Posterior vena cava (tissue), 2 donors: ENCODE results near the gene TNRC6B. TPM values are rescaled to one million over a fixed set of nuclear protein-coding genes. Genes with fewer than 3 reads are reported as not detected.

Source experiments
- DNase-seq: peaks from one replicate; pipeline ENCODE4 v3.0.0-alpha.2; 2020; ENCODE audit warnings: low spot score
- intact Hi-C, 2 donors: fragments of 100-400 bp; cut with DNase I; formaldehyde crosslinking; loops; one replicate each; pipeline versions ENCODE4 v1.14.1 to v1.14.2; 2022 to 2023
- total RNA-seq, 2 donors: library from RNA; stranded (reverse); fragmentation: NEBNext Ultra II Directional; extraction: Animal tissue kit (Norgen Biotek cat#: 25700); gene quantifications; one replicate each; pipeline ENCODE4 v1.2.1, GENCODE V29; 2021
- donor health status: DM: yes; HTN: yes; CAD: no.
- donor health status: DM: yes; HTN: yes; CAD: no.

TNRC6B gene
- total RNA-seq, 2 donors from 2014 or later, result 44.3 to 44.9 TPM

DNA sequence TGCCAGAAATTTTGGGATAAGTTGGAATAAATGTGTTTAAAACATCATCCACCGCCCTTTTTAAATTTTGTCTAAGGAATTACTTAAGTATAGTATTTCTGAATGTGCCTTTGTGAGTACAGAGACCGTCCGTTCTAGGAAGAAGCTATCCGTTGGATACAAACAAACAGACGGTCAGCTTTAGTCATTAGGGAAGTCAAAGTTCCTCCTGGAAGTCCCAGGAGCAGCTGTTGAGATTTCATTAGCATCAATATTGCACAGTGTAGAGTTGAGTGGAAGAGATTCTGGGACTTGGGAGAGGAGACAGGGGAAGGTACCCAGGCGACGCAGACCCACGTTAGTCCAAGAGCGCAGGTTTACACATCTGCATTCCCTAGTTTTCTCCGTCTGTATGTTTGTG, 152.9 kb downstream of the TNRC6B start:
- intact Hi-C loops, result loop anchor here in 1 of 2 donors (10.0 kb wide), 1 partner anchor 46 kb away; no protein-coding TSS in a partner anchor
- DNase-seq, result no peak

DNA sequence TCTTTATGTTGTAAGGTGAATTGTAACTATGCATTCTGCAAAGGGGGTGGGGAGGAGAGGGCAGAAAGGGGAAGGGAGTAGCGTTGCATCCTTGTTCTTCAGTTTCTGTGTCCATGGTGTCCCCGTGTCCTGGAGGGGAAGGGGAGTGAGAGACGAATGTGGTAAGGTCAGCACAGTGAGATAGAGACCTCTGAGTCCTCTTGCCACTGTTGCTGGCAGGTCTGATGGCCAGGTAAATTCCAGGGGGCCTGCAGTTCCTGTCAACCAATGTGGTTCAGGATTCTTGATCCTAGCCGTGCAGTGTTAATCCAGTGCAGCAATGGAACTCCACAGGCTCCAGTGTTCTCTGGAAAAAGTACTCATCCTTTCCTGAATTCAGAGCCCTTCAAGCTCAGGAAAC, 154.0 kb downstream of the TNRC6B start:
- DNase-seq, result no peak
- intact Hi-C loops, result loop anchor here in 1 of 2 donors (10.0 kb wide), 1 partner anchor 47 kb away; no protein-coding TSS in a partner anchor

DNA sequence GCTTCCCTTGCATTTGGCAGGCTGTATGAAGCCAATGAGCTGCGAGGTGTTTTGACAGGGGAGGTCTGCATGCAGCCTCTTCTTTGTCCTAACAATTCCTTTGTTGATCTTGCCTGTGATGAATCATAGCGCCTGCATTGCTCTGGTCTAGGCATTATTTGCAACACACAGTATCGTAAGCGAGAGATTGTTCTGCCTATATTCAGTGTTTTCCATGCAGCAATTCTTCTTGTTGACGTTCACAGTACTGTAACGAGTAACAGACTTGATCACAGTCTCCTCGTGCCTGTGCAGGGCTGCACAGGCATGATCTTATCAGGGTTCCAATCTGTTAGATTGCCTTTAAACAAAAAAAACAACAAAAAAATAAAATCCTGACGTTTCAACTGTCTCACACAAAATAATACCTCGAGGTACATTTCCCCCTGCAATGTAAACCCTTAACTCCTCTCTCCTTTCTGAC, 154.6 kb downstream of the TNRC6B start:
- intact Hi-C loops, result loop anchor here in 1 of 2 donors (10.0 kb wide), 1 partner anchor 48 kb away; no protein-coding TSS in a partner anchor
- no peak for DNase-seq

DNA sequence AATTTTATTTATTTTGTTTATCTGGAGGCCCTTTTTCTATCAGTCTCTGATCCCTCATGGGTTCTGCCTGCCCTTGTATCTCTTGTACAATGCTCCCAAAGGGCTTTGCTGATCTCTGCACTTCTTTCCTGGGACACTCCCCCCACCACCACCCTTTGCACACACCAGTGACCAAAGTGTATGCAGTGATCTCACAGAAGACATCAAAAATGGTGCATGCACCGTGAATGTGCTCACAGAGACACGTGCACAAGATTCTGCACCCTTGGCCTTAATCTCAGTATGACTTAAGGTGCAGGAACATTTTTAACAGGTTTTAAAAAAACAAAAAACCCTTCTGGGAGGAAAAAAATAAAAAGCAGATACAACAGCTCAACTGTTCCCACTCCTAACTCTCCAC, 156.3 kb downstream of the TNRC6B start:
- no peak for DNase-seq
- intact Hi-C loops, result loop anchor here in 1 of 2 donors (10.0 kb wide), 1 partner anchor 49 kb away; no protein-coding TSS in a partner anchor

DNA sequence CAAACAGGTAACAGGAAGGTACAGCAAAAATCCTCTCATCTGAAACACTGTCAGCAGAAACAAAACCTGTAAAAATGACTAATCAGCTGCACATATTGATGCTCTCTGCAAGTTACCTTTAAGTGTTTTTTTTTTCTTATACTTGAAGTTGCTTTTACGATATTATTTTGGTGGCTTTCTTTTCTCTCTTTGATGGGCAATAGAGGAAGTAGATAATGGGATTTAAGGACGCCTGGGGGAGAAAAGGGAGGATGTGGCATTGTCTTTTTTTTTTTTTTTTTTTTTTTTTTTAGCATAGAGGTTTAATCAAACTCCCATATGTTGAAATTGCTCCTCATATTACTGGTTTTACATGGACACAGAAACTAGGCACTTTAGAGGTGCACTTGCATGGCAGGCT, 157.2 kb downstream of the TNRC6B start:
- intact Hi-C loops, result loop anchor here in 1 of 2 donors (10.0 kb wide), 1 partner anchor 50 kb away; no protein-coding TSS in a partner anchor
- DNase-seq, result no peak

DNA sequence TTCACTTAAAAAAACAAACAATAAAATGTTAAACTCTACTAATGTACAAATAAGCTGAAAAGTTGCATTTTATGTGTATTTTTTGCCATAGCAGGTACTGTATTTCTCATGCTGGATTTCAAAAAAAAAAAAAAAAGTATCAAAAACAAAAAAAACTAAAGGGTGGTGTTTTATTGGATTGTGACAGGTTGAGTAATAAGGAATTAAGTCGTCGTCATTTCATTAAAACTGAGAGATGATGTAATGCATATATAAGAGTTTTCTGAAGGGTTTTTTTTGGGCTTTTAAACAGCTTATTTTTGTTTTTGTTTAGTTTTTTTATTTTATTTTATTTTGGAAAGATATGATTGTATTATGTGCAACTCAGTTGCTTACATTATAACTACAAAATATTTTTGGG, 157.6 kb downstream of the TNRC6B start:
- no peak for DNase-seq
- intact Hi-C loops, result loop anchor here in 1 of 2 donors (10.0 kb wide), 1 partner anchor 51 kb away; no protein-coding TSS in a partner anchor

DNA sequence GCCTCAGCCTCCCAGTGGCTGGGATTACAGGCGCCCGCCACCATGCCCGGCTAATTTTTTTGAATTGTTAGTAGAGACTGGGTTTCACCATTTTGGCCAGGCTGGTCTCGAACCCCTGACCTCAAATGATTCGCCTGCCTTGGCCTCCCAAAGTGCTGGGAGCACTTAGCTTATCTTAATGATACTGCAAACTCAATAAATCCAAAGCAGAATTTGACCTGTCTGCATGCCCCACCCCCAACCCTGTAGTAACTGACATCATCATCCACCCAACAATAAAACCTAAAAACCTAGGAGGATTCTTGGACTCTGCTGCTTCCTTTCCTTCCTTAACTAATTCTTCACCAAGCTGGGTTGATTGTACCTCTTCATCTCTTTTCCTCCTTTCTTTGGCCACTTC, 162.3 kb downstream of the TNRC6B start:
- intact Hi-C loops, result loop anchor here (10.0 kb wide), 2 partner anchors 295 to 785 kb away; no protein-coding TSS in a partner anchor
- no peak for DNase-seq

DNA sequence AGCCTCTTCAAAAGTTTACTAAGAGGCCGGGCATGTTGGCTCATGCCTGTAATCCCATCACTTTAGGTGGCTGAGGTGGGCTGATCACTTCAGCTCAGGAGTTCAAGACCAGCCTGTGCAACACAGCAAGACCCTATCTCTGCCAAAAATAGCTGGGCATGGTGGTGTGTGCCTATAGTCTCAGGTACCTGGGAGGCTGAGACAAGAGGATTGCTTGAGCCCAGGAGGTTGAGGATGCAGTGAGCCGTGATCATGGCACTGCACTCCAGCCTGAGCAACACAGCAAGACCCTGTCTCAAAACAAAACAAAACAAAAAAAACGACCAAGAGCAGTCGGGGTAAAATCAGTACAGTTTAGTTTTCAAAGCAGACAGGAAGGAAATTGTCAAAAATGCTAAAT, 163.9 kb downstream of the TNRC6B start:
- no peak for DNase-seq
- intact Hi-C loops, result loop anchor here (10.0 kb wide), 2 partner anchors 297 to 787 kb away; no protein-coding TSS in a partner anchor

DNA sequence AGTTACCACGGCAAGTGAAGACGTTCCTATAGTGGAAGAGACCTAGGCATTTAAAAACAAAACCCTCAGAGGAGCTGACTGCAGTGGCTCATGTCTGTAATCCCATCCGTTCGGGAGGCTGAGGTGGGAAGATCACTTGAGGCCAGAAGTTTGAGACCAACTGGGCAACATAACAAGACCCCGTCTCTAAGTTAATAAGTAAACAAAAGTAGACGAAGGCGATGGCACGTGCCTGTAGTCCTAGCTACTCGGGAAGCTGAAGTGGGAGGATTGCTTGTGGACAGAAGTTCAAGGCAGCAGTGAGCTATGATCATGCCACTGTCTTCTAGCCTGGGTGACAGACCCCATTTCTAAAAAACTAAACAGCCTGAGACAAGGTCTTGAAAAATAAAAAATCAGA, 164.8 kb downstream of the TNRC6B start:
- intact Hi-C loops, result loop anchor here (10.0 kb wide), 2 partner anchors 298 to 788 kb away; no protein-coding TSS in a partner anchor
- DNase-seq, result no peak

DNA sequence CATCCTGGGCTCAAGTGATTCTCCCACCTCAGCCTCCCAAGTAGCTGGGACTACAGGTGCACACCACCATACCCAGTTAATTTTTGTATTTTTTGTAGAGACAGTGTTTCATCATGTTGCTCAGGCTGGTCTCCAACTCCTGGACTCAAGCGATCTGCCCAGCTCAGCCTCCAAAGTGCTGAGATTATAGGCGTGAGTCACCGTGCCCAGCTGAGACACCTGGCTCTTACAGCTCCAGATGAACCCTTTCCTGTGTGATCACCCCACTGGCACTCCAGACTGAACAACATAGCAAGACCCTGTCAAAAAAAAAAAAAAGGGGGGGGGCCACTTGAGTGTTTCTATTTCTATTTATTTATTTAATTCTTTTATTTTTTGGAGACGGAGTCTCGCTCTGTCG, 167.5 kb downstream of the TNRC6B start:
- no peak for DNase-seq

DNA sequence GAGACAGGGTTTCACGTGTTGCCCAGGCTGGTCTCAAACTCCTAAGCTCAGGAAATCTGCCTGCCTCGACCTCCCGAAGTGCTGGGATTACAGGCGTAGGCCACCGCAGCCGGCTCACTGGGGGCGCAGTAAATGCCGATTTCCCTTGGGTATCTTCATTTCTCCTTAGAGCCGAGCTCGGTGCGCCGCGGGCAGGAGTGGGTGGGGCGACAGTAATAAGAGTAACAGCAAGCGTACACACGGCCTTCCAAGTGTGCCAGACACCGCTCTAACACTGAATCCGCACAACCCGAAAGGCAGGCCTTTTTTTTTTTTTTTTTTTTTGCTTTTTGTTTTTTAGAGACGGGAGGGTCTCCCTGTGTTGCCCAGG, 168.1 kb downstream of the TNRC6B start:
- intact Hi-C loops, result loop anchor here (10.0 kb wide), 2 partner anchors 301 to 791 kb away; no protein-coding TSS in a partner anchor
- DNase-seq, result no peak

More for the DNA sequence above, 167.5 kb downstream of the TNRC6B start:
- intact Hi-C loops, result loop anchor here (10.0 kb wide), 2 partner anchors 300 to 790 kb away; no protein-coding TSS in a partner anchor

DNA sequence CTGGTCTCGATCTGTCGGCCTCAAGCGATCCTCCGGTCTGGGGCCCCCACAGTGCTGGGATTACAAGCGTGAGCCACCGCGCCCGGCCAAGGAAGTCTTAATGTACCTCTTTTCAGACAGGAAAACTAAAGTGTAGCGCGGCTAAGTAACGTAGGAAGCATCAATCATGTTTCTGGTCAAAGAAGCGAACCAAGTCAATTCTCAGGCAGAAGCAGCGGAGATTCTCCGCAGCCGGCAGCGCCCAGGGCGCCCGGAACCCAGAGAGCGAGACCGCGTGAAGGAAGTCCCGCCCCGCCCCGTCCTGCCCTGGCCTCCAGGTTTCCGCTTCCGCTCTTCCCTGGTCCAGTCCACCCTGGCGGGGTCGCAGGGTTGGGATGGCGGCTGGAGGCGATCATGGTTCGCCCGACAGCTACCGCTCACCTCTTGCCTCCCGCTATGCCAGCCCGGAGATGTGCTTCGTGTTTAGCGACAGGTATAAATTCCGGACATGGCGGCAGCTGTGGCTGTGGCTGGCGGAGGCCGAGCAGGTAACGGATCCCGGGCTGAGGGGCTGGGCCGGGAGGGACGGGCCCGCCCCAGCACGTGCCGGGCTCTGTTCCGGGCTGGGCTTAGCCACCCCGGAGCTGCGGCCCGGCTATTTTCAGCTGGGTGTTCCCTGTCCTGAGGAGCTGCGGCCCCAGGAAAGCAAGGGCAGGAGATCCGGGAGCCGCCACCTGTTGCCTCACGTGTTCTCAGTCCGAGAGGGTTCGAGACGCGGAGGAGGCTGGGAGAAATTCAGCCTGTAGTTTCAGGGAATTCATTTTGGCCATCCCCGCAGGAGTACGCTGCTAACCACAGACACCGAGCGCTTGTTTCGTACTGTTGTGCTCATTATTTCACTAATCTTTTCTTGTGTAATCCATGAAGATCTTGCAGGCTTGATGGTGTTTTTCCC, 168.7 kb downstream of the TNRC6B start, which contains the start of gene ADSL:
Gene ADSL, plus strand, starts transcription at position 316 of the 934 bp plus-strand sequence. Its CDS starts 59 bp downstream, at position 375.
- intact Hi-C loops, result loop anchor here (10.0 kb wide), 2 partner anchors 302 to 792 kb away; no protein-coding TSS in a partner anchor
- peak; percentile 97 for DNase-seq

DNA sequence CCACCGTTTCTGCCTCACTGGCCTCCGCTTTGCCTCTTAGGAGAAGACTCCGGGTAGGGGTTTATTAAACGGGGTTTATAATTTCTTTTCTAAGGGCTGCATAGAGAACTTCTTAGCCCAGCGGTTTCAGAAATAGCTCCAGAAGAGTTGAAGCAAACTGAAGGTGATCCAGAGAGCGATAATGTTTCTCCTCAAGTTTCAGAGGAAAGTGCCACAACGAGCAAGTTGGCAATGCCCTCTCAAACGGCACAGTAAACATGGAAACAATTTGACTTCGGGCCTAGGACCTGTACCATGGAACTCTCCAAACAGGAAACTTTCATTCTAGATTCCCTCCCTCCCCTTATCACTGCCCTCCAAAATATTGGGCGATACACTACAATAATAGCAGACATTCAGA, 169.6 kb downstream of the TNRC6B start:
- intact Hi-C loops, result loop anchor here (10.0 kb wide), 2 partner anchors 302 to 792 kb away; no protein-coding TSS in a partner anchor
- no peak for DNase-seq

DNA sequence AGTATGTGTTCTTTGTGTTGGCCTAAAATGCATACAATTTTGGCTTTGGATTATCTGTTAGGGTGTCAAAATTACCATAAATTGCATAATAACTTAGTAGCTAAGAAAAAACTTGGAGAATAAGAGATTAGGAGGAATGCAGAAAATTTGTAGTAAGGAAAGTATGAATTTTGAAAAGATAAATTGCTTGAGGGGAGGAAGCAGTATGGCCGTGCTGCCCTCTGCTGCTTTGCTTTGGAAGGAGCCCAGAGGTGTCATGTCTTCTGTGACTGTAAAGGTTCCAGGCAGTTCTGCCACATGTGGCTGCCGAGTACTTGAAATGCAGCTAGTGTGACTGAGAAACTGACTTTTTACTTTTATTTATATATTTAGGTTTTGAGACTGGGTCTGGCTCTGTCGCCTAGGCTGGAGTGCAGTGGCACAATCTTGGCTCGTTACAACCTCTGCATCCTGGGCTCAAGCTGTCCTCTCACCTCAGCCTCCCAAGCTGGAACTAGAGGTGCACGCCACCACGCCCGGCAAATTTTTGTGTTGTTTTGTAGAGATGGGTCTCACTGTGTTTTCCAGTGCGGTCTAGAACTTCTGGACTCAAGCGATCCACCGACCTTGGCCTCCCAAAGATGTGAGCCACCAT, 170.4 kb downstream of the TNRC6B start:
- intact Hi-C loops, result loop anchor here (10.0 kb wide), 2 partner anchors 303 to 793 kb away; no protein-coding TSS in a partner anchor
- no peak for DNase-seq

DNA sequence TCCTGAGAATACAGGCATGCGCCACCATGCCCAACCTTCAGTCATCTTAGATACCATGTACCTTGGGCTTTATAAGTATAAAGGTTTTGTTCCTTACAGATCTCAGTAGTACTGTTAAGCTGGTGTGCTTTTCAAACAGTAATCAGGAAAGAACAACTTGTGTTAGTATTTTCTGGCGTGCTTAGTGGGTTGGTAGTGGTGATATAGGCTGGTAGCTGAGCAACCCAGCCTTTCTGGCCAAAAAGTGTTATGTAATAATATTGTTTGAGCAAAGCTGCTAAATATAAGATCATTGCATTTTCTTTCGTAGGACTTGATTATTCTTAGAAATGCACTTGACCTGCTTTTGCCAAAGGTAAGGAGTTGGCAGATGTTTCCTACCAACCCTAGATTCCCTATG, 175.0 kb downstream of the TNRC6B start:
- intact Hi-C loops, result loop anchor here in 1 of 2 donors (10.0 kb wide), 1 partner anchor 818 kb away; the partner anchor contains the start of gene RPS19BP1
- DNase-seq, result no peak

DNA sequence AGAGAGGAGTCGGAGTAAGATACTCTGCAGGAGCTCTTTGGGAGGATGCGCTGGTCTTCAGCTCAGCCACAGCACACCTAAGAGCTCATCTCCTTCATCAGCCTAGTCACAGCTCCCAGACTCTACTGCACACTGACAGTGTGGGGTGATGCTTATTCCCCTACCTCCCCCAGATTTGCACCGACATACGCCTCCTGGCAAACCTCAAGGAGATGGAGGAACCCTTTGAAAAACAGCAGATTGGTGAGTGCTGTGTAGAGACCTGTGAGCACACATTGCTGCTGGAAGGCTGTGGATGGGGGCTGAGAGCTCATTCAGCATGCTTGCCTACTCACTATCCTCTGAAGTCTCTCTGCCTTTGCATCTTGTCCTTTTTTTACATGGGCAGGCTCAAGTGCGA, 183.4 kb downstream of the TNRC6B start:
- DNase-seq, result no peak
- intact Hi-C loops, result no loop called here

DNA sequence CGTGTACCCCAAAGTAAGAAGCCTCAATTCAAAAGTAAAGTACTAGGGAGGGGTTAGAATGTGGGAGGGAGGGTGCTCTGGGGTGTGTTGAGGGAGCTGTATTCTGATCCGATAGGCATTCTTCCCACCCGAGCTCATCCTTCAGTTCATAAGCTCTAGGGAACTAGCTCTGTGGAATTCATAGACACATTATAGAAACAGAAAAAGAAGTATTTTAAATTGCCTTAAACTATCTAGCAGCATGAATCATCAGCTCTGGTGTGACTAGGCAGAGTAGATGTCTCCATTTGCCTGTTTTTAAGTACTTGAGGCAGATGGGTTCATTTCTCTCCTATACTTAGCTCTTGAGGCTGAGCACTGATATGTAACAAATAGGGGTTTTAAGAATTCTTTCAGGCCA, 185.3 kb downstream of the TNRC6B start:
- intact Hi-C loops, result no loop called here
- no peak for DNase-seq

DNA sequence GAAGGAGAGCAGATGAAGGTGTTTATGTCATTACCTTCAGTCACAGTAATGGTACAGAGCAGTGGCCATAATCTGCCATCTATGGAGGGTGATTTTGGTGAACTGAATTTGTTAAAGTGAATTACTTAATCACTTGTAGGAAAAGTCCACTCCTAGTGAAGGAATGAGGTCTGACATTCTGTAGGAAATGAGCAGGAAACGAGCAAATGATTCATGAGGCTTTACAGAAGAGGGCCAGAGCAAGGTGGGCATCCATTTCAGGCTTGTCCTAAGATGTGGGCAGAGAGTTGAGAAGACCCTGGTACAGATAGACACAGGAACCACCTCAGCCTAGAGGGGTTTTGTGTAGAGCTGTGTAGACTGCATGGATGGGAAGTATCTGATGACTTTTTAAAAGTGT, 186.7 kb downstream of the TNRC6B start:
- intact Hi-C loops, result no loop called here
- no peak for DNase-seq

DNA sequence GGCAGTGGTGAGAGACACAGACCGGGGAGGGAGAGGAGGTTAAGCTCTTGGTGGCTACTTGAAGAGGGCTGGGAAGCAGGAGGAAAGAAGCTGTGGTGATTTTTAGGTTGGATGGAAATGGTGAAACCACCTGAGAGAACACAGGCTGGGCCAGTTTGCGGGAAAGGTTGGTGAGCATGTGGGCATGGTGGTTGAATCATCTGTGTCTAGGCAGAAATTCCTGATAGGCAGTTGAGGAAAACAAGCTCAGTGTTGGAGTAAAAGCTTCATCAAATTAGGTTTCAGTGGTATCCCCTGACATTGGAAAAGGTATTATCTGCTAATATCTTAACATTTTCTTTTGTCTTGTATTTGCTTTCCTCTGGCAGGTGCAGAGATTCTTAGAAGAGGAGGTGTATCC, 188.3 kb downstream of the TNRC6B start:
- intact Hi-C loops, result no loop called here
- no peak for DNase-seq
